ENCODE results near the gene ATP6V0A4.
"Not testable (repeated sequence)": the region's sequence is repeated elsewhere in the genome, so short reads cannot be mapped to it uniquely, and the experiment has no call there.

The ATP6V0A4 gene

GRCh38 chr7:138801256-138801655 lies 3.3 kb upstream of the ATP6V0A4 start:
- DNase-seq = no peak

GRCh38 chr7:138799336-138800000 lies 1.5 kb upstream of the ATP6V0A4 start:
- DNase-seq = no peak

- DNase-seq = no peak
These were observed 840 bp upstream of the ATP6V0A4 start for GRCh38 chr7:138798836-138799235.

GRCh38 chr7:138797046-138797445 lies 950 bp downstream of the ATP6V0A4 start:
- not testable (repeated sequence) for DNase-seq

GRCh38 chr7:138796038-138796615 lies 1.9 kb downstream of the ATP6V0A4 start:
- DNase-seq = no peak

GRCh38 chr7:138785587-138786437 lies 12.2 kb downstream of the ATP6V0A4 start:
- no peak for DNase-seq

- no peak for DNase-seq
These were observed 13.3 kb downstream of the ATP6V0A4 start for GRCh38 chr7:138784692-138785091.

GRCh38 chr7:138781004-138781403 lies 17.0 kb downstream of the ATP6V0A4 start:
- no peak for DNase-seq

- DNase-seq = no peak
These were observed 21.7 kb downstream of the ATP6V0A4 start for GRCh38 chr7:138776166-138776833.

GRCh38 chr7:138773817-138774216 lies 24.2 kb downstream of the ATP6V0A4 start:
- no peak for DNase-seq

- DNase-seq = no peak
These were observed 24.8 kb downstream of the ATP6V0A4 start for GRCh38 chr7:138773176-138773575.

- DNase-seq = no peak
These were observed 27.1 kb downstream of the ATP6V0A4 start for GRCh38 chr7:138770904-138771303.

- DNase-seq = no peak
These were observed 29.8 kb downstream of the ATP6V0A4 start for GRCh38 chr7:138768241-138768640.

- DNase-seq = no peak
These were observed 41.3 kb downstream of the ATP6V0A4 start for GRCh38 chr7:138756591-138757242.

- no peak for DNase-seq
These were observed 42.0 kb downstream of the ATP6V0A4 start for GRCh38 chr7:138755842-138756590.

- DNase-seq = no peak
These were observed 42.7 kb downstream of the ATP6V0A4 start for GRCh38 chr7:138755331-138755747.

- DNase-seq = no peak
These were observed 44.4 kb downstream of the ATP6V0A4 start for GRCh38 chr7:138753610-138754009.

- no peak for DNase-seq
These were observed 44.9 kb downstream of the ATP6V0A4 start for GRCh38 chr7:138753150-138753518.

GRCh38 chr7:138752518-138753149 lies 45.4 kb downstream of the ATP6V0A4 start:
- peak; percentile 80 to 82 for DNase-seq

- DNase-seq = no peak
These were observed 47.0 kb downstream of the ATP6V0A4 start for GRCh38 chr7:138750901-138751464.

GRCh38 chr7:138750473-138750872 lies 47.5 kb downstream of the ATP6V0A4 start:
- no peak for DNase-seq
